LNCaP clone FGC (cell line): Measurements from ENCODE around the gene SRA1.

Source experiments
- DNase-seq: peaks from one replicate; pipeline ENCODE4 v3.0.0-alpha.2; 2011; ENCODE audit warnings: low read depth
- H3K4me3 ChIP-seq: 2 replicates; pipeline ENCODE4 v1.5.1; 2011; ENCODE audit warnings: mild to moderate bottlenecking, low read depth, low read length, control low read depth
- TF ChIP-seq, protein P1 (sequence below): IDR thresholded peaks from 2 replicates; pipeline ENCODE4 v1.5.1; 2012; ENCODE audit warnings: mild to moderate bottlenecking; ENCODE audit not compliant: control insufficient read depth, insufficient read depth; ENCODE audit errors: extremely low read depth

The SRA1 gene

DNA sequence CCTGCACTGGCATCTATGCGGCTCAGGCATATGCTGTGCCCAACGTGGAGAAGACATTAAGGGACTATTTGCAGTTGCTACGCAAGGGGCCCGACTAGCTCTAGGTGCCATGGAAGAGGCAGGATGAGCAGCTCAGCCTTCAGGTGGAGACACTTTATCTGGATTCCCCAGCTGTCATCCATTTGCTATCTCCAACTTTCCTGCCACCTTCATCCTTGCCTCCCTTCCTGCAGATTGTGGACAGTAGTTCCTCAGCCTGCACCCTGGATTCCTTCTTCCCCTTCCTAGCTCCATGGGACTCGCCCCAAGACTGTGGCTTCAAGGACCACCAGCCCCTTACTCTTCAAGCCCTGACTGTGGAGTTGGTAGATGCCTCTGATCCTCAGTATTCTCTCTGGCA is 9.4 kb upstream of the SRA1 start:
- TF ChIP-seq, protein P1, sequence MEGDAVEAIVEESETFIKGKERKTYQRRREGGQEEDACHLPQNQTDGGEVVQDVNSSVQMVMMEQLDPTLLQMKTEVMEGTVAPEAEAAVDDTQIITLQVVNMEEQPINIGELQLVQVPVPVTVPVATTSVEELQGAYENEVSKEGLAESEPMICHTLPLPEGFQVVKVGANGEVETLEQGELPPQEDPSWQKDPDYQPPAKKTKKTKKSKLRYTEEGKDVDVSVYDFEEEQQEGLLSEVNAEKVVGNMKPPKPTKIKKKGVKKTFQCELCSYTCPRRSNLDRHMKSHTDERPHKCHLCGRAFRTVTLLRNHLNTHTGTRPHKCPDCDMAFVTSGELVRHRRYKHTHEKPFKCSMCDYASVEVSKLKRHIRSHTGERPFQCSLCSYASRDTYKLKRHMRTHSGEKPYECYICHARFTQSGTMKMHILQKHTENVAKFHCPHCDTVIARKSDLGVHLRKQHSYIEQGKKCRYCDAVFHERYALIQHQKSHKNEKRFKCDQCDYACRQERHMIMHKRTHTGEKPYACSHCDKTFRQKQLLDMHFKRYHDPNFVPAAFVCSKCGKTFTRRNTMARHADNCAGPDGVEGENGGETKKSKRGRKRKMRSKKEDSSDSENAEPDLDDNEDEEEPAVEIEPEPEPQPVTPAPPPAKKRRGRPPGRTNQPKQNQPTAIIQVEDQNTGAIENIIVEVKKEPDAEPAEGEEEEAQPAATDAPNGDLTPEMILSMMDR: no peak
- no peak for DNase-seq
- H3K4me3 ChIP-seq: no peak overlapping the region

- H3K4me3 ChIP-seq: peak overlapping the region; percentile 80
- DNase-seq: no peak
- TF ChIP-seq, protein P1: no peak
Observed at GRCh38 chr5:140565780-140566095, 8.5 kb upstream of the SRA1 start.

DNA sequence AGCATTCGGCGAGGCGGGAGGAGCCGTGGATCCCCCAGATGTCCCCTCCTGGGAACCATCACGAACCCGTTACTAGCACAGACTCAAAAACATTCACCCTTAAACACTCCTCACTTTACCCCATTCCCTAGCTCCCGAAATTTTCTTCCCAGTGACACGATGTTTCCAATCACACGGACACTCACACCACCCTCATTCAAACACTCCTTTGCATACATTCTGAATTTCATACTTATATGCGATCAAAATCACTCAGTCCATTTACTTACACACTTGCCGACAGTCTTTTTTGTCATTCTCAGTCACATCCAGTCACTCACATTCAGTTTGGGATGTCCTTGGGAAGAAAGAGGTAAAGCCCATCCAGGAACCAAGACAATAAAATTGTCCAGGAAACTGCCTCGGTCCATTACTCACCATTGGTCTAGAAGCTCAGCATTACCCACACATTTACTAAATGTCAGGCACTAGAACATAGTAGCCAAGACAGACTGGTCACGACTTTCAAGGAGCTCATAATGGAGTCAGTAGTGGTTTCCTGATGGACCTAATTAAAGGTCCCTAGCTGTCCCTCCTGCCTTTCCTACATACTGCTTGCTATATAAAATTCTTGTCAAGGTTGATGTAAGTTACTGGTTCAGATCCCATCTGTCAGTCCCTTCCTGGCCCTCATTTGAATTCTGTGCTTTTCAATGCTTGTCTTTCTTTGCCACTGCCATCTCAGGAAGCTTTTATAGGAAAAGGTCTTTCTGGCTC is 7.9 kb upstream of the SRA1 start:
- DNase-seq: no peak
- TF ChIP-seq, protein P1: no peak
- peak overlapping the region; percentile 80 for H3K4me3 ChIP-seq

- DNase-seq: peak; percentile 97
- peak within 1 kb of the TSS; percentile 80 for H3K4me3 ChIP-seq
- TF ChIP-seq, protein P1: no peak
Observed at GRCh38 chr5:140564196-140565023, 7.1 kb upstream of the SRA1 start, which contains the start of the genes APBB3 and SLC35A4. TSS of gene APBB3 (minus strand) at chr5:140564598. CDS start at chr5:140564245, 353 bp downstream. TSS of gene SLC35A4 (plus strand) at chr5:140564828. CDS start at chr5:140567170, 2,342 bp downstream.

- TF ChIP-seq, protein P1: no peak
- peak overlapping the region; percentile 80 for H3K4me3 ChIP-seq
- no peak for DNase-seq
Observed at GRCh38 chr5:140563596-140563995, 6.3 kb upstream of the SRA1 start.

DNA sequence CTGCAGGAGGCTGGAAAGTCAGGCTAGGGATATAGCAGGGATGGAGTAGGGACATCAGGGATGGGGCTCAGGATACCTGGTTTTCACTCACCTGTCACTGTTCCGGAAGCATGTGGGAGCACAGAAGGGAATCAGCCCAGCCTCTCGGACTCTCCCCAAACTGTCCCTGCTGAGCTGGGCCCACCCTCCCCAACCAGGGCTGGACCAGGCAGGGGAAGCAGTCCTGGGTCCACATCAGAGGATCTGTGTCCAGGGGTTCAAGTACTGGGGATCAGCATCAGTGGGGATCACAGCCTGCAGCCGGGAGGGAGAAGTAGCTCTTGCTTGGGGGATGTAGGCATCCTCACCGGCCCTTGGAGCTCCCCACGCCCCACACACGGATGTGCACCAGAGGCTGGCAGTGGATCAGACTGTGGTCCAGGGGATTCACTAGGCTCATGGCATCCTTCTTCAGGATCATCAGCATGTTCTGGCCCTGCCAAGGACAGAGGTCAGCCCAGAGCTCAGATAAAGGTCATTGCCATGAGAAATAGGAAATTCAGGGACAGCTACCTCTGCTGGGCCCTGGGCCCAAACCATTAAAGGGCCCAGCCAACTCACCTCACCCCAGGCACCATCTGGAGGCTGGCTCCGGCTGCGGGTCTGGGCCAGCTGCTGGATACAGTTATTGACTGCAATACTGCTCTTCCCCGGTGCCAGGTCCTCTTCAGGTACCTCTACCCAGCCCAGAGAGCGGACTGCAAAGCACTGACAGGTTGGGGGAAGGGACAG is 4.7 kb upstream of the SRA1 start:
- DNase-seq: no peak
- TF ChIP-seq, protein P1: no peak
- no peak overlapping the region for H3K4me3 ChIP-seq
